GM19438 (cell line): Measurements from ENCODE around the gene IARS2.

Experiments
- ATAC-seq: cut with Tn5 transposase; IDR thresholded peaks from one replicate; pipeline ENCODE4 v1.9.1; 2021; ENCODE audit warnings: low read depth; ENCODE audit not compliant: unreplicated experiment

The IARS2 gene

DNA sequence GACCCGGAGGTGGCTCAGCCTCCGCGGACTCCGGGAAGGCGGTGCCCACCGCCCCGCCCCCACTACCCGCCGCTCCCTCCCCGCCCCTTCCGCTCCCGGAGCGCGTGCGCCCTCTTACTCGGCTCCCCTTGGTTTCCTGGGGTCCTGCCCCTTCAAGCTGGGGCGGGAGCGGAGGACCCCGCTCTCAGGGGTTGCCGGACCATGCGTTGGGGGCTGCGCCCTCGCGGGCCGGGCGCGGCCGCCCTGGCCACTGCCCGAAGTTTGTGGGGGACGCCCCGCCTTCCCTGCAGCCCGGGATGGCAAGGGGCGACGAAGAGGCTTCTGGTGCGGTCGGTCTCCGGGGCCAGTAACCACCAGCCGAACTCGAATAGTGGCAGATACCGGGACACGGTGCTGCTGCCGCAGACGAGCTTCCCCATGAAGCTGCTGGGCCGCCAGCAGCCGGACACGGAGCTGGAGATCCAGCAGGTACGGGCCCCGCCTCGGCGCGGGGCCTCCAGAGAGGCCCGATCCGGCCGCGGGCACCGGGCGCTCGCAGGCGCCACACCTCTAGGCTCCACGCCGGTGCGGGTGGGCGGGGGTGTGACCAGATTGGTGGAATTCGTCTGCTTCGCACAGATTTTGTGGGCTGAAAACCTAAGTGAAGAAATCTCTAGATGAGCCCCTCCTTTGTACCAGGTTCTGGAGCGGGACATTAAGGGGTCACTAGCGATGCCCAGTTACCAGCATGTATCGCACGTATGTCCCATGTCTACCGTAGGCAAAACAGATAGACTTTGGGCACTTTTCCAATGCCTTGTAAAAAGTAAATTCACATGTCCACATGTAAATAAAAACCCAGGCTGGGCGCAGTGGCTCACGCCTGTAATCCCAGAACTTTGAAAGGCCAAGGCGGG lies at the start of gene IARS2:
TSS of gene IARS2 (plus strand) at position 117 of the 896 bp plus-strand sequence. CDS start at position 202, 85 bp downstream.
- peak; percentile 63 for ATAC-seq

DNA sequence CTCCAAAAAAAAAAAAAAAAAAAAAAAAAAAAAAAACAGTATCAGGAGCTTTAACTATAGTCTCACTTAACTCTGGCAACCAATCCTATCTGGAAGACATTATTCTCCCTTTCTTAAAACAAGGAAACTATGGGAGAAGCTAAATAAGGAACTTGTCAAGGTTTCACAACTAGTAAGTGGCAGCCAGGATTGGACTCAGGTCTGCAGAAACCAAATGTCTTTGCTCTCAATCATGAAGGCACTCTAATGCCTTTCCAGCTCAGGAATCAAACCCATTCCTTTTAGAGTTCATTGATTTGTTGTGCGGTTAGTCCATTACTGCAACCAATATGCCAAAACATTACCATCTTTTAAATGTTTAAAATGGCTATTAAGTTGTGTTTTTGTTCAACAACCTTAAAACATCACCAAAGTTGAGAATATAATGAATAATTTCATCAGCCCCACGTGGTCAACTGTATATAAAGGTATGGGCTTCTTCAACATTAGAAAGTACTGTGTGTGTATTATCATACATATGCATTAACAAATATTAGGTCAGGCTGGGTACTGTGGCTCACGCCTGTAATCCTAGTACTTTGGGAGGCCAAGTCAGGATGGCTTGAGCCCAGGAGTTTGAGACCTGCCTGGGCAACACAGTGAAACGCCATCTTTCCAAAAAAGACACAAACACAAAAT lies 49.1 kb upstream of the IARS2 start:
- ATAC-seq = no peak

DNA sequence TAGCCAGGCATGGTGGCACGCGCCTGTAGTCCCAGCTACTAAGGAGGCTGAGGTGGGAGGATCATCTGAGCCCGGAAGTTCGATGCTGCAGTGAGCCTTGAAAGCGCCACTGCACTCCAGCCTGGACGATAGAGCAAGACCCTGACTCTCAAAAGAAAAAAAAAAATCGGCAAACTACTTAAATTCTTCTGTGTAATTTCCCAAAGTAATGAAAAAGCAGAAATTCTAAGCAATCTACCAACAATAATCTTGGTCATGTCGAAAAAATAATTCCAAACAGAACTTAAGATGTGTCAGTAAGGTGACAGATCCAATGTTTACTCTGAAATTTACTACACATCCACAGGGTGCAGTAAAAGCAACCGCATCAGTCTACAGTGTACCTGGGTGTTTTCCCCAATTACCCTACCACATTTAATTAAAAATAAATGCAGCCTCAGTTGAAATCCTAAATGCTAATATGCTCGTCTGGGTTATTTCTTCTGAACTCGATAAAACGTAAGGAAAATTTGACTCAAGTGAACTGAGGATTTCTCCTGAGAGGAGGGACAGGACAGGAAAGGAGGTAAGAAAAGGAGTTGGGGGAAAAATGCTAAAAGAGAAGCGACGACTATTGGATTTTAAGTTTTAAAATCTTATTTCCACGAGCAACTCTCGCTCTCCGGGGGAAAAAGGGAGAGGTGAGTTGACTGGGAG lies 48.4 kb upstream of the IARS2 start:
- no peak for ATAC-seq

DNA sequence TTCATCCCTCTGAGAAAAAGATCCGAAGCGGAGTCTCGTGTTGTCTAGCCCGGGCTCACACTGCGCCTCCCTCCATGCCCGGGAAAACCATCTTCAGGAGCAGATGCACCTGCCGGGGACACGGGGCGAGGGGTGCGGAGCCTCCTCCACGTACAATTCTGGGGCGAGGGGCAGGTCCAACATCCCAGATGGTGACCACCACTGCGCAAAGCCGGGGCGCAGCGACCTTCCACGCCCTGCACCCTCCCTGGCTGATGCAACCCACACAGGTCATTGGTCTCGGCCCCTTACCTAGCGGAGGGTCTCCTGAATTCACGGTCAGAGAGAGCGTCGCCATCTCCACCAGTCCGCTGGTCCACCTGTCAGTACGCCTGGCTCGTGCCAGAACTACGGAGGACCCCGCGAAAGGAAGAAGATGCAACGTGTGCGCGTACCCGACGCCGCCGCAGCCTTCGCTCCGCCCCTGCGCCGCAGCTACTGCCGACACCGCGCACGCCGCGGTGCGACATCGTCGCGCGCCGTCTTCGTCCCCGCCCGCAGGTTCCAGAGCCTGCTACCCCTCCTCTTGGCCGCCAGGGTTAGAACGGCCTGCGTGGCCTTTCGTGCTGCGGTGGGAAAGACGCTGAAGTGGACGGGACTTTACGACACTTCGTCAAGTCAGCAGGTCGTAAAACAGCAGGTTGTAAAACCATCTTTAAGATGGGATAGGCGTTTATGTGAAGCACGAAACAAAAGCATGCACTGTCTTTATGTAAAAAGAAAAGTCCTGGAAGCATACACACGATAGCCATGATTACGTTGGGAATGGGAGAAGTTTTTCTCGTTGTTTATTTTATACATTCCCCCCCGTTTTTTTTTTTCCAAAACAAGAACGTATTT lies 47.6 kb upstream of the IARS2 start, which contains the start of gene EPRS1:
TSS of gene EPRS1 (minus strand) at position 454 of the 879 bp plus-strand sequence. CDS start at position 337, 117 bp downstream.
- peak; percentile 97 for ATAC-seq

DNA sequence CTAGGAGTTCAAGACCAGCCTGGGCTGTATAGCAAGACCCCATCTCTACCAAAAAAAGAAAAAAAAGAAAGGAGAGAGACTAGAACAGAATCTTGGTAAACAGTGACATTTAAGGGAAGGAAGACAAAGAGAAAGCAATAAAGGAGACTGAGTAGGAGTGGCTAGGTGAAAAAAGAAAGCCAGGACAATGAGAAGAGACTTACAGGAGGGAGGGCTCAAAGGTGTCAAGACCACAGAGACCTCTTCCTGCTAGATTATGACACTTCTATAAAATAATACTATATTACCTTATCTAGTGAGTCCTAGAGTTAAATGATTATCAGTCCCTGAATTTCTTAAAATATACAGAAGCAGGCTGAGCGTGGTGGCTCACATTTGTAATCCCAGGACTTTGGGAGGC lies 37.6 kb upstream of the IARS2 start:
- ATAC-seq = no peak

DNA sequence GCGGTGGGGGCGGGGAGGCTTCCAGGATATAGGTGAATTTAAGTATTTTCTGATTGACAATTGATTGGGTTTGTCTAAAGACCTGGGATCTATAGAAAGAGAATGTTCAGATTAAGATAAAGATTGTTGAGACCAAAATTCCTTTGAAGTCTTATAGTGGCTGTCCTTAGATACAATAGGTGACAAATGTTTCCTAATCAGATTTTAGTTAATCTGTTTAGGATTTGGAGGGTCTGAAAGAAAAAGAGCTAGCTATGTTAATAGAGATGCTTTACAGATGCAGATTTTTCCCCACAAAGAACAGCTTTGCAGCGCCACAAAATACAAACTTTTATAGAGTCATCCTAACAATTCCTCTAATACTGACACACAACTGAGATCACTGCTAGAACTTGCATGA lies 33.1 kb upstream of the IARS2 start:
- no peak for ATAC-seq

DNA sequence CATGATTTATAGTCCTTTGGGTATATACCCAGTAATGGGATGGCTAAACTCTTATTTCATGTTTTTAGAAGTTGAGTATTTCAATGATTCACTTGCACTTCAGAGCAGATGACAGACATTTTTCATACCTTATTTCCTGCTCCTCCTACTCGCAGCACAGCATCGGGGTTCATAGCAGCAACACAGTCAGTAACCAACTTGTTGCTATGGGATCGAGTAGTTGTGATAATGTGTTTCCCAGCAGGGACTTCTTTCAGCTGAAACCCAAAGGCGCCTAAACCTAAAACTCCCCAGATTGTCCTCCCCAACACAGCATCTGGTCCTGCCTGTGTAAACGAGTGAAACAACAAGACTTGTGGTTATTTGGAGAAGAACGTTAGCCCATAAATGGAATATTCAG lies 31.3 kb upstream of the IARS2 start:
- no peak for ATAC-seq

DNA sequence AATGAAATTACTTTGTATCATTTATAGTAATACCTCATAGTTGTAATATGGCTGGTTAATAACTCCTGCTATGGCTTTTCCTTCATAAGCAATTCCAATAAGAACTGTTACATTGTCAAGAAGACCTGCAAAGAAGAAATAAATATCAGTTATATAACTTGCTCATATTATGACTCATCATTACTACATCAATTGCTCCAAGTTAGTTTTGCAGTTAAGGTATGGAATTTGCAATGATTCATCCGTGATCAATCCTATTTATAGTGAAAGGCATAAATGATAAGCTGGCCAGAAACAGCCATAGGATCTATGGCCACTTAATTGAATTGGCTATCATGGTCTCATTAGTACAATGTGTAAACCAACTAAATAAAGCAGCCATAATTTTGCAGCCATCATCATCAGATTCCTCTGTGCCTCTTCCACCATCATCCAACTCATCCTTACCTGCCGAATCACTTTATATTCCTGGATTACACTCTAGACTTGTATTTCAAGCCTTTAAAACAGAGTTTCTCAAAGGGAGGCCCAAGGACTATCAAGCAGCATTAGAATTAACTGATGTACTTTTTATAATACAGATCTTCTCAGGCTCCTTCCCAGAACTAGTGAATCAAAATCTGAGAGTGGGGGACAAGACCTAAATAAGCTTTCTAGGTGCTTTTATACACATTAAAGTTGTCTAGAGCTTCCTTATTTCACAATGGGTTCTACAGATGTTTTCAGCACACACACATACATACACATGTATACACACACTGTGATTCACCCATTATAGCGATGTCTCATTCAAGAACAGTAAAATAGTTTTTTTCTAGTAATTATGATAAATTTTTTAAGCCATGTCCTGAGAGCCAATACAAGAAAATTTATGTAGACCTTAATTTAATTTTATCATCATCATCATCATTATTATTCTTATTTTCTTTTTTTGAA lies 26.4 kb upstream of the IARS2 start:
- ATAC-seq = no peak

DNA sequence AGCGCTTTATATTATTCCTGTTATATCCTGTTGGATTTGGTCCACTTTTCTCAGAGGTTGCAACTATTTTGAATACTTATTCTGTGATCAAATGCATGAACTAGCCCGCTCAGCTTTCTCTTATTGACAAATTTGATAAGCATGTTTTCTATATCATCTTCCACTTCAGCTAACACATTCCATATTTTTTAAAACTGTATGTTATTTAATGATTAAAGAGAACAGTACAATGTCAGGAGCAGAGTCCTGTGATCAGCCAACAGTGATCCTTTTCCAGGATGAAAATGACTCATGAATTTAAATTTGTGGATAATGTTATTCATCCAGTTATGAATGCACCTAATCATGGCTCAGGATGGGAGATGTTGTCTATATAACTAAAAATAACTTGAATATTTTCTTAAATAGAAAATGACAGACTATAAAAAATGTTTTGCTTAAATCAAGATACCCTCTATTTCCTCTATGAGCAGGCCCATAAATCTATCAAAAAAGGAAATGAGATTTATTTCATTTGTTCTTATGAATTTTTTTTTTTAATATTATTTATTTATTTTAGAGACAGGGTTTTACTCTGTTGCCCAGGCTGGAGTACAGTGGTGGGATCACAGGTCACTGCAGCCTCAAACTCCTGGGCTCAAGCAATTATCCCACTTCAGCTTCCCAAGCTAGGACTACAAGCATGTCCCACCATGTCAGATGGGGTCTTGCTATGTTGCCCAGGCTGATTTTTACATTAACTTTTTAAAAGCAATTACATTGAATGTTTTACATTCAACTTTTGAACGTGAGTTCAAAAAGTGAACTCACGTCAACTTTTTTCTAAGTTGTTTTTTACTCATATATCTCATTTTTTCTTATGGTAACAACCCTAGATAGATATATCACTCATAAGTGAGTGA lies 16.8 kb upstream of the IARS2 start:
- ATAC-seq = no peak

DNA sequence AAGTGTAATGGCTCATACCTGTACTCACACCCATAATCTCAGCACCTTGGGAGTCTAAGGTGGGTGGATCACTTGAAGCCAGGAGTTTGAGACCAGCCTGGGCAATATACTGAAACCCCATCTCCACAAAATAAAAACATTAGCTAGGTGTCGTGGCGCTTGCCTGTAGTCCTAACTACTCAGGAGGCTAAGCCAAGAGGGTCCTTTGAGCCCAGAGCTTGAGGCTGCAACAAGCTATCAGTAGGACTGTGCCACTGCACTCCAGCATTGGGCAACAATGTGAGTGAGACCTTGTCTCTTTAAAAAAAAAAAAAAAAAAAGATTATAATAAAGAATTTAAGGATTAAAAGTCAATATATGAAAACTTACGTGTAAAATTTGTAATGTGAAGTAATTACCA lies 16.0 kb upstream of the IARS2 start:
- ATAC-seq = no peak

DNA sequence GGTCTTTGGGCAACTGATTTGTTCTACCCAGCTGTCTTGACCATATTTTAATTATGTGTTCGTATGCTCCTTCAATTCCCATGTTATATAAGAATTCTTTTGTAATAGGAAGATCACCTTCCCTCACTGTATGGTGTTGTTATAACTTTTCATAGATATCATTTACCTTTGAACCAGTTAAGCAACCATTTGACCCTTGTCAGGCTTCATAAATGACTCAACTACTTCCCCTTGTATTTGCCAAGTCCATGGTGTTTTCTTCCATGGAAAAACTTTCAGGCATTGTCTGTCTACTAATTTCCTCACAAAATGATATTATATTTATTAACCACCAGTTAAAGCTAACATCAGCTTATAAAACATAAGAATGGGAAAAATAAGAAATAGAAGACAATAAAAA lies 9.5 kb upstream of the IARS2 start:
- no peak for ATAC-seq

DNA sequence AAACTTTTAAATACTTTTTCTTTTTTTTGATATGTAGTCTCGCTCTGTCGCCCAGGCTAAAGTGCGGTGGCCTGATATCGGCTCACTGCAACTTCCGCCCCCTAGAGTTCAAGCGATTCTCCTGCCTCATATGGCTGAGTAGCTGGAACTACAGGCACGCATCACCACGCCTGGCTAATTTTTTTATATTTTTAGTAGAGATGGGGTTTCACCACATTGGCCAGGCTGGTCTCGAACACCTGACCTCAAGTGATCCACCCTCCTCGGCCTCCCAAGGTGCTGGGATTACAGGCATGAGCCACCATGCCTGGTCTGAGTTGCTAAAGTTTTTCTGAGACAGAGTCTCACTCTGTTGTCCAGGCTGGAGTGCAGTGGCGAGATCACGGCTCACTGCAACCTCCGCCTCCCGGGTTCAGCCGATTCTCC lies 7.7 kb upstream of the IARS2 start:
- ATAC-seq = peak; percentile 42

DNA sequence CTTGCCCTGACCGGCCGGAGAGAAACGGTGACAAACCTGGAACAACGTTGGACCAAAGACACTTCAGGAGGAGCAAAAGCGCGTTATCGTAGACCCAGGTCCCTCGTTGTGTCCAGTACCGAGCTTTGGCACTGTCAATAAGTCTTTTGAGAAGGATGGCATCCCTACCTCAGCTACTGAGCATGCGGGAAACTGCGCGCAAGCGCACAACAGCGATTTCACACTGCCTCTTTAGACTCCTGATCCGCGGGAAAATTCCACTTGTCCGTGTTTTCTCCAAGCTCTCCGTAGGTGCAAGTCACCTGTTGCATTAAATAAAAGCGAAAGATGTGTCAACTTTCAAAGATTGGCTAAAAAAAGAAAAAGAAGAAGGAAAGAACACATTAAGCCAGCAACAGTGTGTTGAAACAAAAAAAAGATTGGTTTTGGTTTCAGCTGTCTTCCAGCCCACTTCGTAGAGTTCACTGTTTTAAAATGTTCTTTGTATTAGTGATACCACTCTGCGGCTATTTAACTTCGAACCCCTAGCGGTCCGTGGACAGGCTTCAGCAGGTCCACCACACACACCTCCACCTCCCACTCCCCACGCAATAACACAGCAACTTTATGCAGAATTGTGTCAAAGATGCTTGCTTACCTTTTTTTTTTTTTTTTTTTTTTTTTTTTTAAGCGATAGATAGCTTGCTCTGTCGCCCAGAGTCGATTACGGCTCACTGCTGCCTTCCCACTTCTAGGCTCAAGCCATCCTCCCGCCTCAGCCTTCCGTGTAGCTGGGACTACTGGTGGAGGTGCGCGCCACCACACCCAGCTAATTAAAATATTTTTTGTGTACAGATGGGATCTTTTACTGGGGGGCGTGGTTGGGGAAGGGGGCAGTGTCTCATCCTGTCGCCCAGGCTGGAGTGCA lies 4.0 kb upstream of the IARS2 start, which contains the start of gene BPNT1:
TSS of gene BPNT1 (minus strand) at position 139 of the 907 bp plus-strand sequence. CDS start 9,942 bp downstream, outside the sequence.
- peak; percentile 53 for ATAC-seq

DNA sequence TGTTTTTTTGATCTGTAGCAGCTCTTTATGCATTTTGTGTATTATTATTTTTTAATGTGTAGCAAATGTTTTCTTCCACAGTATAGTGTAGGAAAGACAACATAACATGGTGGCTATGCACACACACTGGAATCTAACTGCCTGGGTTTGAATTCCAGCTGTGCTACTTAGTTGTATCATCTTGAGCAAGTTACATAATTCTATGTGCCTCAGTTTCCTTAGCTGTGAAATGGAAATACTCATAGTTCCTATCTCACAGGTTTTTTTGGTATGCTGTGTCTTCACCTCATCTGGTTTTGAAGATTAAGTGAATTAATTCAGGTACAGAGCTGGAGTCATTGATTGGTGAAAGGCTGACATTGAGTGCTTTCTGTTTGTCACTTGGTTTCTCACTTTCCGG lies 1.2 kb upstream of the IARS2 start:
- no peak for ATAC-seq

DNA sequence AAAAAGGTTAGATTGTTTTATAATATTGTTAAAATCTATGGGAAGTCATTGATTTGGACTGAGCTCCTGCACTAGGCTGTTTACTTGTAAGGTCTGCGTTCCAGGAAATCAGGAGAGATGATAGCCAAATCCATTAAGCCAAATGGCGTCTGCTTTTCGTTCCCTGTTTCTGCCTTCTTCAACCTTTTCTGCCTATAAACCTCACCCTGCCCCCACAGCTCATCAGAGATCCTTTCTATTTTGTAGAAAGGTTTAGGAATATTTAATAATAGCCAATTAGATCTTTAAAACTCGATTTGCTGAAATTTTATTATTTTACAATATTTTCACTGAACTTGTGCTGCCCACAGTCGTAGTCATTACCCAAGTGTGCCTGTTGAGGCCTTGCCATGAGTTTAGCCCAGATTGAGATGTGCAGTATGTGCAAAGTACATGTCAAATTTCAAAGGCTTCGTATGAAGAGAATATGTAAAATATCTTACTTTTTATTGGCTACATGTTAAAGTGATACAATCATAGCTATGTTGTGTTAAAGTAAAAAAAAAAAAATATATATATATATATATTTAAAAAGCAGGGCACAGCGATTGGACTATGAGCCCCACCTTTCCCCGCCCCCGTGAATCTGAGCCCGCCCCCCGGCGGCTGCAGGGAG lies 444 bp upstream of the IARS2 start:
- peak; percentile 4 for ATAC-seq

DNA sequence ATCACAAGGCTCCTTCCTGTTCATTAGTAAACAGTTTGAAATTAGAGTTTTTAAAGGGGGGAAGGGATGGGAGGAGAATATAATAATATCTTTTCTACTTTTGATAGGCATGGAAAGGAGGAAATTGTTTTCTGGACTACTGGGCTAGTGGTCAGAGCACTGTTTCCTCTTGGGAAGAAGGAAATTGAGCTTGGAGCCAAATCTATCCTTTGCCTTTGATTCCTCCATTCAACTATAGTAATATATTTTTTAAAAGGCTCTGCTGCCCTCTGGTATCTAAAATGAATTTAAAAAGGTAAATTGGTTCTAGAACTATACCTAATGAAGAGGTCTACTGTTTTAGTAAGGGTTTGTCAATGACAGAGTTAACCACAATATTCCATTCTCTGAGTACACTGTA lies 5.9 kb downstream of the IARS2 start:
- ATAC-seq = no peak
